Neural cell (in vitro differentiated cells): ENCODE measurements around the gene GOLGA5. TPM values are rescaled to one million over a fixed set of nuclear protein-coding genes. Genes with fewer than 3 reads are reported as not detected.

Experiments
- H2AFZ ChIP-seq: fragments of 200-600, 300-800 bp; sonication (generic), shearing (Covaris generic); 2 replicates; pipeline ENCODE4 v1.6.0; 2014; ENCODE audit warnings: low read depth, mild to moderate bottlenecking, antibody characterized with exemption, low read length, moderate library complexity
- H3F3A ChIP-seq: fragments of 200-600 bp; shearing (Covaris generic); 2 replicates; pipeline ENCODE4 v1.6.1; 2016; ENCODE audit warnings: mild to moderate bottlenecking, moderate library complexity, mixed read lengths, antibody characterized with exemption, low read length; ENCODE audit not compliant: insufficient read depth, poor library complexity, severe bottlenecking
- H3K27ac ChIP-seq: fragments of 200-600, 300-800 bp; sonication (generic), shearing (Covaris generic); 2 replicates; pipeline ENCODE4 v1.5.1; 2014; ENCODE audit warnings: mild to moderate bottlenecking, low read length, moderate library complexity
- H3K27me3 ChIP-seq: fragments of 300-800, 200-600 bp; sonication (generic), shearing (Covaris generic); 2 replicates; pipeline ENCODE4 v1.6.0; 2014; ENCODE audit warnings: mild to moderate bottlenecking, low read depth, low read length, moderate library complexity; ENCODE audit not compliant: insufficient read depth
- H3K36me3 ChIP-seq: fragments of 300-800, 200-600 bp; sonication (generic), shearing (Covaris generic); 2 replicates; pipeline ENCODE4 v1.5.1; 2014; ENCODE audit warnings: mild to moderate bottlenecking, antibody characterized with exemption, low read length, moderate library complexity; ENCODE audit not compliant: insufficient read depth
- H3K4me2 ChIP-seq: fragments of 300-800, 200-600 bp; sonication (generic), shearing (Covaris generic); 2 replicates; pipeline ENCODE4 v1.6.0; 2014; ENCODE audit warnings: mild to moderate bottlenecking, low read length
- H3K4me3 ChIP-seq: fragments of 300-800, 200-600 bp; sonication (generic), shearing (Covaris generic); 2 replicates; pipeline ENCODE4 v1.5.1; 2014; ENCODE audit warnings: mild to moderate bottlenecking, low read length, moderate library complexity
- H3K79me2 ChIP-seq: fragments of 200-600 bp; shearing (Covaris generic); replicated peaks from 2 replicates; pipeline ENCODE4 v1.6.0; 2014; ENCODE audit warnings: mild to moderate bottlenecking, low read length, moderate library complexity; ENCODE audit not compliant: insufficient read depth
- H3K9ac ChIP-seq: fragments of 300-800, 200-600 bp; sonication (generic), shearing (Covaris generic); 2 replicates; pipeline ENCODE4 v1.6.1; 2016; ENCODE audit warnings: mild to moderate bottlenecking, low read length, mixed read lengths
- H3K9me2 ChIP-seq: fragments of 200-600 bp; shearing (Covaris generic); 2 replicates; pipeline ENCODE4 v1.6.1; 2016; ENCODE audit warnings: mild to moderate bottlenecking, low read length, mixed read lengths; ENCODE audit not compliant: insufficient read depth
- H3K9me3 ChIP-seq: fragments of 200-600, 300-800 bp; sonication (generic), shearing (Covaris generic); 2 replicates; pipeline ENCODE4 v1.6.1; 2016; ENCODE audit warnings: mild to moderate bottlenecking, mixed run types, low read length, moderate library complexity, mixed read lengths
- H4K20me1 ChIP-seq: fragments of 200-600 bp; shearing (Covaris generic); 2 replicates; pipeline ENCODE4 v1.6.1; 2016; ENCODE audit warnings: mild to moderate bottlenecking, mixed run types; ENCODE audit not compliant: insufficient read depth
- EP300 ChIP-seq: fragments of 450-650 bp; conservative IDR thresholded peaks from 2 replicates; pipeline ENCODE4 v1.6.1; 2014; ENCODE audit warnings: antibody characterized with exemption, mild to moderate bottlenecking, moderate library complexity; ENCODE audit not compliant: poor library complexity, severe bottlenecking
- EZH2 ChIP-seq: fragments of 200-600, 300-800 bp; shearing (Covaris generic), sonication (generic); IDR thresholded peaks from 2 replicates; pipeline ENCODE4 v1.6.1; 2014; ENCODE audit warnings: antibody characterized with exemption, low read length, borderline replicate concordance, mild to moderate bottlenecking; ENCODE audit not compliant: insufficient read depth, poor library complexity, severe bottlenecking
- MXI1 ChIP-seq: fragments of 450-650 bp; conservative IDR thresholded peaks from 2 replicates; pipeline ENCODE4 v1.6.1; 2014; ENCODE audit warnings: antibody characterized with exemption, mild to moderate bottlenecking; ENCODE audit not compliant: poor library complexity, severe bottlenecking
- POLR2AphosphoS5 ChIP-seq: IDR thresholded peaks from 2 replicates; pipeline ENCODE4 v1.6.1; 2012
- RAD21 ChIP-seq: fragments of 450-650 bp; conservative IDR thresholded peaks from 2 replicates; pipeline ENCODE4 v1.6.1; 2014; ENCODE audit warnings: antibody characterized with exemption, mild to moderate bottlenecking, moderate library complexity
- SMC3 ChIP-seq: fragments of 450-650 bp; conservative IDR thresholded peaks from 2 replicates; pipeline ENCODE4 v1.6.1; 2014; ENCODE audit warnings: antibody characterized with exemption, mild to moderate bottlenecking, moderate library complexity; ENCODE audit not compliant: poor library complexity
- TAF1 ChIP-seq: IDR thresholded peaks from 2 replicates; pipeline ENCODE4 v1.6.1; 2012; ENCODE audit warnings: low read depth
- polyA plus RNA-seq: library from polyadenylated mRNA; depleted of rRNA; stranded (reverse); fragments of >200 nt; gene quantifications from 2 replicates; pipeline ENCODE4 v1.2.3, GENCODE V29; 2014
- TF ChIP-seq, protein P1 (sequence below): fragments of 450-650 bp; IDR thresholded peaks from 2 replicates; pipeline ENCODE4 v1.5.1; 2014; ENCODE audit warnings: antibody characterized with exemption, mild to moderate bottlenecking, moderate library complexity; ENCODE audit not compliant: poor library complexity, severe bottlenecking
- TF ChIP-seq, protein P2 (sequence below): IDR thresholded peaks from 2 replicates; pipeline ENCODE4 v1.6.1; 2012; ENCODE audit warnings: borderline replicate concordance

The GOLGA5 gene
- polyA plus RNA-seq, 1 donor from 2014 or later: 35.7 TPM

DNA sequence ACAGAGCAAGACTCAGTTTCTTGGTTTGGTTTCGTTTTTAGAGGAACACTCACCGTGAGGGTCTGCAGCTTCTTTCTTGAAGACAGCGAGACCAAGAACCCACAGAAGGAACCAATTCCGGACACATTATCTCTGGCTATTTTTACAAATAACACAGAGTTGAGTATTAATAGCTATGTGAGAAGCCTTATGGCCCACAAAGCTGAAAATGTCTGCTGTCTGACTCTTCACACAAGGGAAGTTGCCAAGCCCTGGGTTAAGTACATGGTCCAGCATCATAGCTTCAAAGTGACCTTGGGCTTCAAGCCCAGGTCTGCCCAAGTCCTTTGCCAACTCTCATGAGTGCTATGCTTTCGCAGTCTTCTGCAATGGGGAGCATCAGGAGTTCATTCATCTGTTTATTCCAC, 43.1 kb upstream of the GOLGA5 start:
- no peaks in the 10 kb centered on the region for H3K9me3 ChIP-seq
- H3K79me2 ChIP-seq: no peaks in the 10 kb centered on the region
- H3K9ac ChIP-seq: no peak overlapping the region
- H3K27me3 ChIP-seq: no peaks in the 10 kb centered on the region
- no peaks in the 10 kb centered on the region for H3K9me2 ChIP-seq
- H3K27ac ChIP-seq: no peak overlapping the region
- H3K4me3 ChIP-seq: no peak overlapping the region
- no peak overlapping the region for H3K4me2 ChIP-seq
- no peaks in the 10 kb centered on the region for H3K36me3 ChIP-seq
- no peaks in the 10 kb centered on the region for H4K20me1 ChIP-seq
- TF ChIP-seq EP300: no peak
- TF ChIP-seq, protein P1, sequence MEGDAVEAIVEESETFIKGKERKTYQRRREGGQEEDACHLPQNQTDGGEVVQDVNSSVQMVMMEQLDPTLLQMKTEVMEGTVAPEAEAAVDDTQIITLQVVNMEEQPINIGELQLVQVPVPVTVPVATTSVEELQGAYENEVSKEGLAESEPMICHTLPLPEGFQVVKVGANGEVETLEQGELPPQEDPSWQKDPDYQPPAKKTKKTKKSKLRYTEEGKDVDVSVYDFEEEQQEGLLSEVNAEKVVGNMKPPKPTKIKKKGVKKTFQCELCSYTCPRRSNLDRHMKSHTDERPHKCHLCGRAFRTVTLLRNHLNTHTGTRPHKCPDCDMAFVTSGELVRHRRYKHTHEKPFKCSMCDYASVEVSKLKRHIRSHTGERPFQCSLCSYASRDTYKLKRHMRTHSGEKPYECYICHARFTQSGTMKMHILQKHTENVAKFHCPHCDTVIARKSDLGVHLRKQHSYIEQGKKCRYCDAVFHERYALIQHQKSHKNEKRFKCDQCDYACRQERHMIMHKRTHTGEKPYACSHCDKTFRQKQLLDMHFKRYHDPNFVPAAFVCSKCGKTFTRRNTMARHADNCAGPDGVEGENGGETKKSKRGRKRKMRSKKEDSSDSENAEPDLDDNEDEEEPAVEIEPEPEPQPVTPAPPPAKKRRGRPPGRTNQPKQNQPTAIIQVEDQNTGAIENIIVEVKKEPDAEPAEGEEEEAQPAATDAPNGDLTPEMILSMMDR: no peak
- TF ChIP-seq, protein P2, sequence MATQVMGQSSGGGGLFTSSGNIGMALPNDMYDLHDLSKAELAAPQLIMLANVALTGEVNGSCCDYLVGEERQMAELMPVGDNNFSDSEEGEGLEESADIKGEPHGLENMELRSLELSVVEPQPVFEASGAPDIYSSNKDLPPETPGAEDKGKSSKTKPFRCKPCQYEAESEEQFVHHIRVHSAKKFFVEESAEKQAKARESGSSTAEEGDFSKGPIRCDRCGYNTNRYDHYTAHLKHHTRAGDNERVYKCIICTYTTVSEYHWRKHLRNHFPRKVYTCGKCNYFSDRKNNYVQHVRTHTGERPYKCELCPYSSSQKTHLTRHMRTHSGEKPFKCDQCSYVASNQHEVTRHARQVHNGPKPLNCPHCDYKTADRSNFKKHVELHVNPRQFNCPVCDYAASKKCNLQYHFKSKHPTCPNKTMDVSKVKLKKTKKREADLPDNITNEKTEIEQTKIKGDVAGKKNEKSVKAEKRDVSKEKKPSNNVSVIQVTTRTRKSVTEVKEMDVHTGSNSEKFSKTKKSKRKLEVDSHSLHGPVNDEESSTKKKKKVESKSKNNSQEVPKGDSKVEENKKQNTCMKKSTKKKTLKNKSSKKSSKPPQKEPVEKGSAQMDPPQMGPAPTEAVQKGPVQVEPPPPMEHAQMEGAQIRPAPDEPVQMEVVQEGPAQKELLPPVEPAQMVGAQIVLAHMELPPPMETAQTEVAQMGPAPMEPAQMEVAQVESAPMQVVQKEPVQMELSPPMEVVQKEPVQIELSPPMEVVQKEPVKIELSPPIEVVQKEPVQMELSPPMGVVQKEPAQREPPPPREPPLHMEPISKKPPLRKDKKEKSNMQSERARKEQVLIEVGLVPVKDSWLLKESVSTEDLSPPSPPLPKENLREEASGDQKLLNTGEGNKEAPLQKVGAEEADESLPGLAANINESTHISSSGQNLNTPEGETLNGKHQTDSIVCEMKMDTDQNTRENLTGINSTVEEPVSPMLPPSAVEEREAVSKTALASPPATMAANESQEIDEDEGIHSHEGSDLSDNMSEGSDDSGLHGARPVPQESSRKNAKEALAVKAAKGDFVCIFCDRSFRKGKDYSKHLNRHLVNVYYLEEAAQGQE: no peak
- no peak for TF ChIP-seq TAF1
- TF ChIP-seq RAD21: no peak
- no peak for TF ChIP-seq SMC3
- no peak for TF ChIP-seq EZH2
- no peak for TF ChIP-seq POLR2AphosphoS5
- no peak for TF ChIP-seq MXI1
- H3F3A ChIP-seq: no peaks in the 10 kb centered on the region
- H2AFZ ChIP-seq: no peak overlapping the region

GRCh38 chr14:92751819-92752218, 42.3 kb upstream of the GOLGA5 start:
- Histone ChIP-seq H3K4me2 (no peak overlapping the region), H2AFZ (no peak overlapping the region), H3K36me3 (no peaks in the 10 kb centered on the region), H3K27ac (no peak overlapping the region), H3K4me3 (no peak overlapping the region), H3K79me2 (no peaks in the 10 kb centered on the region), H3K27me3 (no peaks in the 10 kb centered on the region), H4K20me1 (no peaks in the 10 kb centered on the region), H3K9ac (no peak overlapping the region), H3K9me2 (no peaks in the 10 kb centered on the region), H3F3A (no peaks in the 10 kb centered on the region), H3K9me3 (no peaks in the 10 kb centered on the region)
- TF ChIP-seq EP300 (no peak), EZH2 (no peak), POLR2AphosphoS5 (no peak), TAF1 (no peak), SMC3 (no peak), MXI1 (no peak), RAD21 (no peak)
- TF ChIP-seq, protein P2: no peak
- TF ChIP-seq, protein P1: no peak
